ENCODE measurements around the gene KCNJ12. TPM values are rescaled to one million over a fixed set of nuclear protein-coding genes. Genes with fewer than 3 reads are reported as not detected.
"Not testable (repeated sequence)": the region's sequence is repeated elsewhere in the genome, so short reads cannot be mapped to it uniquely, and the experiment has no call there.

KCNJ12 gene
- total RNA-seq, 4 donors from 2014 or later, result 0.94 to 1.7 TPM; not detected in 2

DNA sequence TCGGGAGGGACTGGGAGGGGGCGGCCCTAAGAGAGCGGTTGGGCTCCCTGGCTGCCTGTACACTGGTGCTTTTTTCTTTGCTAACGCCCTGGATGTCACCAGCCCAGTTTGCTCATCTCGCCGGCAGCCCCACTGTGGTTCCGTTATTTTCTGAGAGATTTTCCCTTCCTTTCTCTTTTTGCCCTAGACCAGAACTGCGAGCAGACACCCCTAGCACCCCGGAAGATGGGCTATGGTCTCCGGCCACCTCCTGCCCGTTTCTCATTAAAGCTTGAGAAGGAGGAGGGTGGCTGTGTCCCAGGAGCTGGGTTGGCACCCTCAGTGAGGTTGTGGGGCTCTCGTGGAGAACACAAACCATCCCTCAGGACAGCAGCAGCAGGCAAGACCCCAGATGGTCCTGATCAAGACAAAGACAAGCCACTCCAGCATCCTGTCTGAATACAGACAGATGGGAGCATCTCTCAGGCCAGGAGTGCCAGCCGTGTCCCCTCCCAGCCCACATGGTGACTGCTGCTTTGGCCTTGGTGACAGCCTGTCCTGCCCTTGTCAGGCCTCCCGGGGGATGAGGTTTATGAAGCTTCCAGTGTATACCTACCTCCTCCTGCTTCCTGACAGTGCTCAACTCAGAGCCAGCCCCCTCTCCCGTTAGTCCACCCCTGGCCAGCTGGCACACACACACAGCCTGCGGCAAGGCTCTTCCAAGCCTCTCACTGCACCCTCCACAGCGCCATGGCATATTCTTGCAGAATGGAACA is 77.2 kb downstream of the KCNJ12 start:
- Histone ChIP-seq H3K27me3 (no peaks in the 10 kb centered on the region), H3K27ac (no peak overlapping the region), H3K36me3 (no peaks in the 10 kb centered on the region), H3K9me3 (peaks cover 0 to 4% (median 0%) of the 10 kb centered on the region in 4 donors), H3K4me3 (no peak overlapping the region), H3K4me1 (peaks cover 0 to 9% (median 0%) of the 10 kb centered on the region in 4 donors)
- no peak for TF ChIP-seq POLR2A (IDR thresholded peaks at IDR 0.05)
- TF ChIP-seq, protein P1, sequence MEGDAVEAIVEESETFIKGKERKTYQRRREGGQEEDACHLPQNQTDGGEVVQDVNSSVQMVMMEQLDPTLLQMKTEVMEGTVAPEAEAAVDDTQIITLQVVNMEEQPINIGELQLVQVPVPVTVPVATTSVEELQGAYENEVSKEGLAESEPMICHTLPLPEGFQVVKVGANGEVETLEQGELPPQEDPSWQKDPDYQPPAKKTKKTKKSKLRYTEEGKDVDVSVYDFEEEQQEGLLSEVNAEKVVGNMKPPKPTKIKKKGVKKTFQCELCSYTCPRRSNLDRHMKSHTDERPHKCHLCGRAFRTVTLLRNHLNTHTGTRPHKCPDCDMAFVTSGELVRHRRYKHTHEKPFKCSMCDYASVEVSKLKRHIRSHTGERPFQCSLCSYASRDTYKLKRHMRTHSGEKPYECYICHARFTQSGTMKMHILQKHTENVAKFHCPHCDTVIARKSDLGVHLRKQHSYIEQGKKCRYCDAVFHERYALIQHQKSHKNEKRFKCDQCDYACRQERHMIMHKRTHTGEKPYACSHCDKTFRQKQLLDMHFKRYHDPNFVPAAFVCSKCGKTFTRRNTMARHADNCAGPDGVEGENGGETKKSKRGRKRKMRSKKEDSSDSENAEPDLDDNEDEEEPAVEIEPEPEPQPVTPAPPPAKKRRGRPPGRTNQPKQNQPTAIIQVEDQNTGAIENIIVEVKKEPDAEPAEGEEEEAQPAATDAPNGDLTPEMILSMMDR (IDR thresholded peaks at IDR 0.05), result no peak
- DNase-seq, result no peak

DNA sequence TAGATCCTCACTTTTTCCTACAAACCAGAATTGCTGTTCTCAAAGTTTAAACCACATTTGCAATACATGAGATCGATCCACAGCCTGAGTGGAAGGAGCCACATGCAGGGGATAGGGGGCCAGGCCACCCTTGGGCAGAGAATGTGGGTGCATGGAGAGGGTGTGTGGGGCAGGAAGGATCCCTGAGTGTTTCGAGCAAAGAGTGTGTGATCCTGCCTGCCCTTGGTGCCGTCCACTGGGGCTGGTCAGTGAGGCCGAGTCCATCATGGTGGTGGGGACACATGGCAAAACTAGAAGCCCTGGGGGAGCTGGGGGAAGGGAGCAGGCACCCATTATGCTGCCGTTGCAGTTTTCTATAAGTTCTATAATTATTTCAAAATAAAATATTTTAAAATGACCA is 77.8 kb downstream of the KCNJ12 start:
- not testable (repeated sequence) for H3K9me3 ChIP-seq, H3K4me1 ChIP-seq, H3K27me3 ChIP-seq, DNase-seq, H3K4me3 ChIP-seq, H3K36me3 ChIP-seq, H3K27ac ChIP-seq

DNA sequence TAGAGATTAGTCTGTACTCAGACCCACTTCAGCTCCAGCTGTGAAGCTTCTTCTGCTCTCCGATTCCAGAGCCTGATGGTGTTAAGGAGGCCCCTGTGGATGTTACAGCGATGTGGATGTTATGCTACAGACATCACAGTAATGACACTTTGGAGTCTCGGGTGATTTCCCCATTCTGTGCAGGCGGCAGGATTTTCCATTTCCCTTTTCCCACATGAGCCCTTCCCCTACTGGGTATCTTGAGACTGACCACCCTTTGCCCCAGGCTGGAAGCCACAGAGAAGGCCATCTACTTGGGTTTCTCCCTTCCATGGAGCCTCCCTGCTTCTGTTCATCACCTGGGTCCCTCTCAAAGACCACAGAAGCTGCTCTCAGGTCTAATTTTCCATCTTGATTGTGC is 78.3 kb downstream of the KCNJ12 start:
- H3K4me3 ChIP-seq, result no peak overlapping the region
- no peak overlapping the region for H3K27ac ChIP-seq
- H3K4me1 ChIP-seq, result peaks cover 0 to 9% (median 0%) of the 10 kb centered on the region in 4 donors
- no peaks in the 10 kb centered on the region for H3K36me3 ChIP-seq
- TF ChIP-seq, protein P1 (IDR thresholded peaks at IDR 0.05), result no peak
- no peak for TF ChIP-seq POLR2A (IDR thresholded peaks at IDR 0.05)
- peaks cover 0 to 4% (median 0%) of the 10 kb centered on the region in 4 donors for H3K9me3 ChIP-seq
- no peaks in the 10 kb centered on the region for H3K27me3 ChIP-seq
- no peak for DNase-seq

DNA sequence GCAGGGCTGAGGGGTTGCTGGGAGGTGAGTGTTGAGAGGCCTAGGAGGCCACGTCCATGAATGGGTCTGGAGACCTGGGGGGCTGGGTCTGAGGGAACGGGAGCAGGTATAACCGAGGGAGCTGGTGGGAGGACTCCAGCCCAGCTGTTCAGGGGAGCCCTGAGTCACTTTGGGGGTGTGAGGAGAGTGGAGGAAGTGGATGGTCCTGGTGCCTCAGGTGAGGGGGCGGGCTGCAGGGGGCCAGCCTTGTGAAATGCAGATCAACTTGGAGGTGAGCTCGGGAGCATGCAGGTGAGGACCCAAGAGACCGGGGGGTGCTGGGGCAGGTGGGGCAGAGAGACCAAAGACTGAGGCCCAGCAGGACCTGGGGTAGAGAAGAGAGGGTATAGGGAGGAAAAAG is 79.6 kb downstream of the KCNJ12 start:
- DNase-seq, result no peak

DNA sequence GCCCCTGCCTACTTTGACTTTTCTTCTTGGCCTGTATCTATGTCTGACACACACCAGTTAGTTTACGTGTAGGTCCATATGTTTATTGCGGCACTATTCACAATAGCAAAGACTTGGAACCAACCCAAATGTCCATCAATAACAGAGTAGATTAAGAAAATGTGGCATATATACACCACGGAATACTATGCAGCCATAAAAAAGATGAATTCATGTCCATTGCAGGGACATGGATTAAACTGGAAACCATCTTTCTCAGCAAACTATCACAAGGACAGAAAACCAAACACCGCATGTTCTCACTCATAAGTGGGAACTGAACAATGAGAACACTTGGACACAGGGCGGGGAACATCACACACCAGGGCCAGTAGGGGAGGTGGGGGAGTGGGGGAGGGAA is 80.3 kb downstream of the KCNJ12 start:
- not testable (repeated sequence) for H3K4me3 ChIP-seq, DNase-seq, H3K36me3 ChIP-seq, H3K4me1 ChIP-seq, H3K9me3 ChIP-seq, H3K27me3 ChIP-seq, H3K27ac ChIP-seq

More for the DNA sequence above, 79.6 kb downstream of the KCNJ12 start:
- H3K27me3 ChIP-seq, result no peaks in the 10 kb centered on the region
- H3K9me3 ChIP-seq, result peaks cover 0 to 4% (median 0%) of the 10 kb centered on the region in 4 donors
- peaks cover 0 to 9% (median 0%) of the 10 kb centered on the region in 4 donors for H3K4me1 ChIP-seq
- no peak overlapping the region for H3K4me3 ChIP-seq
- TF ChIP-seq, protein P1 (IDR thresholded peaks at IDR 0.05), result no peak
- TF ChIP-seq POLR2A (IDR thresholded peaks at IDR 0.05), result no peak
- no peaks in the 10 kb centered on the region for H3K36me3 ChIP-seq
- no peak overlapping the region for H3K27ac ChIP-seq

DNA sequence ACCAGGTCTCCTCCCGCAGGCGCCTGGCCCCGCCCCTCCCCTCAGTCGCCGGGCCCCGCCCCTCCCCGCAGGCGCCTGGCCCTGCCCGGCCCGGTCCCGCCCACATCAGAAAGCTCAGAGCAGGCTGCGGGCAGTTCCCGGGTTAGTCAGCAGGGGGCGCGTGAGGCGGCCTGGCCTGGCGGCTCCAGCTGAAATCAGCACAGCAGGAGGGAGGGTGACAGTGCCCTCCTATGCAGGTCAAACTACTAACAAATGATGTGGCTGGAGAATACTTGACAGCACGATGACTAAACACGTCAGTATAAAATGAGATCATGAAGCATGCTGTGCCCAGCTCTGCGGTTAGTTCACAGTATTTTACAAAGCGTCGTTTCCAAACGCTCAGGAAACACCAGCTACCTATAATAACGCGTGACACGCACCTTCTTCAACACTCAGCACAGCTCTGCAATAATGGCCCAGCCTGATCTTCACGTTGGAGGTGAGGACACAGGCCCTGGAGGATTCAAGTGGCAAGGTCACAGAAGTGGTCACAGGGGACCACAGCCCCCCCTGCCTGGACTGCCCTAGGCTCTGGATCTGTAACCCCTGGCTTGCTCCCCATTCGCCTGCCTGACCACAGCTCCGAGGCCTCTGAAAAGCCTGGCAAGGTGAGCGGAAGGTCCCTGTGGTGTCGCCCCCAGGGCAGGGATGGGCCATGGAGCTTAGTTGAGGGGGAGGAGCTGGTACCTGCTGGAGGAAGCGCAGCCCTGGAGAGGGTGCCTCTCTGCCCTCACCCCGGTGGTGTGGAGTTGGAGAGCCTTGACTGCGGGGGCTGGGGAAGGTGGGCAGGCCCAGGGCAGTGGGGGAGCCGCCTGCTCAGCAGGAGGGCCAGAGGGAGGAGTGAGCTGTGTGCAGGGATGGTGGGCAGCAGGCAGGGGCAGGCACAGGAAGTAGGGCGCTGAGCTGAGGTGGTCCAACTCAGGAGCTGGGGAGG is 81.2 kb downstream of the KCNJ12 start:
- H3K27me3 ChIP-seq, result no peaks in the 10 kb centered on the region
- H3K4me3 ChIP-seq, result no peak overlapping the region
- no peak overlapping the region for H3K27ac ChIP-seq
- H3K9me3 ChIP-seq, result peaks cover 0 to 4% (median 0%) of the 10 kb centered on the region in 4 donors
- H3K4me1 ChIP-seq, result peaks cover 0 to 9% (median 0%) of the 10 kb centered on the region in 4 donors
- peak; percentile 69 to 95 (median 92) for DNase-seq
- TF ChIP-seq, protein P1 (IDR thresholded peaks at IDR 0.05), result peak; percentile 39 to 91 (median 86)
- no peak for TF ChIP-seq POLR2A (IDR thresholded peaks at IDR 0.05)
- H3K36me3 ChIP-seq, result no peaks in the 10 kb centered on the region

All from Peyer's patch (tissue), 4 donors.